ENCODE results near the gene FBXL16.

DNA sequence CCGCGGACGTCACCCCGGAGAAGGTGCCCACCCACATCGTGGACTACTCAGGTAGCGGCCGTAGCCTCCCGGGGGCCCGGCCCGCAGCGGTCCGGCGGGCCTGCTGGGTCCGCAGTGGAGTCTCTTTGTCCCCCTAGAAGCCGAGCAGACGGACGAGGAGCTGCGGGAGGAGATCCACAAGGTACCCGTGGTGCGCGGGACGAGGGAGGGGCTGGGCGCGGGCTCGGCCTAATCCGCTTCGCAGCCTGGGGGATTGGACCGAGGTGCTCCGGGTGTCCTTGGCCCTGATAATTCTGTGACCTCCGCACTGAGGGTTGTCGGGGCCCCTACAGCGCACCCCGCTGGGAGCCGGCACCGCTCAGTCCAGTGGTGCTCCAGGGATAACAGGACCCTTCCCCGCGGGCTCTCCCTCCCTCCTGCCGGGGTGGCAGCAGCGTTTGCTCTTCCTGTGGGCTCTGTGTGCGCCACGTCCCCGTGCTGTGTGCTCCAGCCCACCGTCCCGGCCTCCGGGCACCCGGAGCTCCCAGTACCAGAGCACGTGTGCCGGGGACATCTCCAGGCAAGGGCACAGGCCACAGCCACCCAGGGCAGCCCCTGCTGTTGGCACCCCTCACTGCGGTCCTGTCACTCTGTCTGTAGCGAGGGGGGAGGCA, 37.0 kb downstream of the FBXL16 start:
- TF ChIP-seq POLR2AphosphoS5 (IDR thresholded peaks at IDR 0.05; ENCODE audit: control insufficient read depth, insufficient read depth, low read depth, low read length) (no peak), JUN (IDR thresholded peaks at IDR 0.05; ENCODE audit: borderline replicate concordance, low read depth, low read length) (no peak), JUN (CRISPR knock-in tag; IDR thresholded peaks at IDR 0.05; ENCODE audit: borderline replicate concordance) (no peak), RFX5 (IDR thresholded peaks at IDR 0.05; ENCODE audit: low read depth, low read length) (no peak), VEZF1 (CRISPR knock-in tag; IDR thresholded peaks at IDR 0.05) (no peak), EZH2 (IDR thresholded peaks at IDR 0.05; ENCODE audit: borderline replicate concordance, low read depth, low read length) (no peak), CTCF (IDR thresholded peaks at IDR 0.05 in 2 of 3, conservative IDR thresholded peaks at IDR 0.05 in 1 of 3; ENCODE audit: insufficient read depth in 2 of 3, low read depth in 1 of 3, low read length in 3 of 3) (no peak), NFE2L1 (tag; IDR thresholded peaks at IDR 0.05; ENCODE audit: borderline replicate concordance, low read depth) (no peak), NRF1 (conservative IDR thresholded peaks at IDR 0.05 in 1 of 2, IDR thresholded peaks at IDR 0.05 in 1 of 2) (no peak), TAF9B (IDR thresholded peaks at IDR 0.05; ENCODE audit: partially characterized antibody) (no peak), KDM1A (IDR thresholded peaks at IDR 0.05) (no peak)
- TF ChIP-seq, protein P1, sequence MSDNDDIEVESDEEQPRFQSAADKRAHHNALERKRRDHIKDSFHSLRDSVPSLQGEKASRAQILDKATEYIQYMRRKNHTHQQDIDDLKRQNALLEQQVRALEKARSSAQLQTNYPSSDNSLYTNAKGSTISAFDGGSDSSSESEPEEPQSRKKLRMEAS (CRISPR knock-in tag; IDR thresholded peaks at IDR 0.05): peak; percentile 62; the same call in 1 of the 2 replicates
- TF ChIP-seq, protein P2, sequence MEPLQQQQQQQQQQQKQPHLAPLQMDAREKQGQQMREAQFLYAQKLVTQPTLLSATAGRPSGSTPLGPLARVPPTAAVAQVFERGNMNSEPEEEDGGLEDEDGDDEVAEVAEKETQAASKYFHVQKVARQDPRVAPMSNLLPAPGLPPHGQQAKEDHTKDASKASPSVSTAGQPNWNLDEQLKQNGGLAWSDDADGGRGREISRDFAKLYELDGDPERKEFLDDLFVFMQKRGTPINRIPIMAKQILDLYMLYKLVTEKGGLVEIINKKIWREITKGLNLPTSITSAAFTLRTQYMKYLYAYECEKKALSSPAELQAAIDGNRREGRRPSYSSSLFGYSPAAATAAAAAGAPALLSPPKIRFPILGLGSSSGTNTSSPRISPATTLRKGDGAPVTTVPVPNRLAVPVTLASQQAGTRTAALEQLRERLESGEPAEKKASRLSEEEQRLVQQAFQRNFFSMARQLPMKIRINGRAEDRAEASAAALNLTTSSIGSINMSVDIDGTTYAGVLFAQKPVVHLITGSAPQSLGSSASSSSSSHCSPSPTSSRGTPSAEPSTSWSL (CRISPR knock-in tag; IDR thresholded peaks at IDR 0.05; ENCODE audit: borderline replicate concordance): no peak

Data from K562 (cell line).